Glutamatergic neuron (in vitro differentiated cells): ENCODE measurements around the gene ADIPOR2. TPM values are rescaled to one million over a fixed set of nuclear protein-coding genes. Genes with fewer than 3 reads are reported as not detected.
A peak's percentile ranks its signal among the peaks of the same experiment; 100 is the strongest.

ENCODE experiments used
- DNase-seq: peaks from one replicate; pipeline ENCODE4 v3.0.0; 2022
- H3K27ac Mint-ChIP-seq: one replicate; pipeline ENCODE4 v1.8.0; 2020; ENCODE audit warnings: mild to moderate bottlenecking, mixed read lengths, inconsistent platforms; ENCODE audit not compliant: unreplicated experiment
- H3K27me3 Mint-ChIP-seq: one replicate; pipeline ENCODE4 v1.8.0; 2020; ENCODE audit warnings: mild to moderate bottlenecking, moderate library complexity, mixed read lengths, inconsistent platforms; ENCODE audit not compliant: unreplicated experiment
- H3K36me3 Mint-ChIP-seq: one replicate; pipeline ENCODE4 v1.8.0; 2020; ENCODE audit warnings: mild to moderate bottlenecking, mixed read lengths, inconsistent platforms; ENCODE audit not compliant: unreplicated experiment
- H3K4me1 Mint-ChIP-seq: one replicate; pipeline ENCODE4 v1.8.0; 2020; ENCODE audit warnings: mild to moderate bottlenecking, low read depth, mixed read lengths, inconsistent platforms; ENCODE audit not compliant: unreplicated experiment
- H3K4me3 Mint-ChIP-seq: one replicate; pipeline ENCODE4 v1.8.0; 2020; ENCODE audit warnings: mild to moderate bottlenecking, mixed read lengths, inconsistent platforms; ENCODE audit not compliant: unreplicated experiment
- H3K9me3 Mint-ChIP-seq: one replicate; pipeline ENCODE4 v1.8.0; 2020; ENCODE audit warnings: mild to moderate bottlenecking, moderate library complexity, mixed read lengths, inconsistent platforms; ENCODE audit not compliant: unreplicated experiment
- total RNA-seq: library from RNA; stranded (reverse); fragmentation: NEBNext Ultra II Directional; extraction: Animal tissue kit (Norgen Biotek cat#: 25700); gene quantifications from one replicate; pipeline ENCODE4 v1.2.1, GENCODE V29; 2021; ENCODE audit not compliant: unreplicated experiment
- TF ChIP-seq, protein P1 (sequence below): fragments of 200-600 bp; sonication (generic); IDR thresholded peaks from one replicate; pipeline ENCODE4 v1.5.0; 2021; ENCODE audit not compliant: partially characterized antibody, unreplicated experiment

The ADIPOR2 gene
- total RNA-seq, 1 donor from 2014 or later, result 43.3 TPM

DNA sequence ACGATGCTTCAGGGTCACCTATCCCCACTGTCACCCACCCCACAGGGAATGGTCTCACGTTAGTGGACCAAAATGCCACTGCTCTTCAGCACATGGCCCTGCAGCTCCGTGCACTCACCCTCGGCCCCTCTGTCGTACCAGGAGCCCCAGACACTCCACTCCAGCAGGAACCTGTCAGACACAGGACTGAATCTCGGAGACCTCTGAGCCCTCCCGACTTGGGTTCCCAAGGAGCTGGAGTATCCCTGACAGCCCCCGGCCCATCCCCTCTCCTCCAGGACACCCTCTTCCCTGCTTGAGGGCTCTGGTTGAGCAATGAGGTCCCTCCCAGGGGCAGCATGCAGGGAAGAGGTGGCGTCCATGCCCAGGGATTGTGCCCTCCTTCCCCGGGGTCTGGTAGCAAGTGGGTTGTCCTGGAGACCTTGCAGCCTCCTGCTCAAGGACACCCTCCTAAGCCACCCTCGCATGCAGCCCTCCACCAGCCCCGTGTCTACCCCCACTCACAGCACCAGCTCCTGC lies 109.1 kb downstream of the ADIPOR2 start:
- Mint-ChIP-seq H3K27ac (no peak overlapping the region), H3K27me3 (peaks cover 6% of the 10 kb centered on the region), H3K4me1 (peaks cover 16% of the 10 kb centered on the region), H3K36me3 (no peaks in the 10 kb centered on the region), H3K4me3 (no peak overlapping the region), H3K9me3 (peaks cover 9% of the 10 kb centered on the region)
- DNase-seq, result no peak
- TF ChIP-seq, protein P1, sequence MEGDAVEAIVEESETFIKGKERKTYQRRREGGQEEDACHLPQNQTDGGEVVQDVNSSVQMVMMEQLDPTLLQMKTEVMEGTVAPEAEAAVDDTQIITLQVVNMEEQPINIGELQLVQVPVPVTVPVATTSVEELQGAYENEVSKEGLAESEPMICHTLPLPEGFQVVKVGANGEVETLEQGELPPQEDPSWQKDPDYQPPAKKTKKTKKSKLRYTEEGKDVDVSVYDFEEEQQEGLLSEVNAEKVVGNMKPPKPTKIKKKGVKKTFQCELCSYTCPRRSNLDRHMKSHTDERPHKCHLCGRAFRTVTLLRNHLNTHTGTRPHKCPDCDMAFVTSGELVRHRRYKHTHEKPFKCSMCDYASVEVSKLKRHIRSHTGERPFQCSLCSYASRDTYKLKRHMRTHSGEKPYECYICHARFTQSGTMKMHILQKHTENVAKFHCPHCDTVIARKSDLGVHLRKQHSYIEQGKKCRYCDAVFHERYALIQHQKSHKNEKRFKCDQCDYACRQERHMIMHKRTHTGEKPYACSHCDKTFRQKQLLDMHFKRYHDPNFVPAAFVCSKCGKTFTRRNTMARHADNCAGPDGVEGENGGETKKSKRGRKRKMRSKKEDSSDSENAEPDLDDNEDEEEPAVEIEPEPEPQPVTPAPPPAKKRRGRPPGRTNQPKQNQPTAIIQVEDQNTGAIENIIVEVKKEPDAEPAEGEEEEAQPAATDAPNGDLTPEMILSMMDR, result no peak

DNA sequence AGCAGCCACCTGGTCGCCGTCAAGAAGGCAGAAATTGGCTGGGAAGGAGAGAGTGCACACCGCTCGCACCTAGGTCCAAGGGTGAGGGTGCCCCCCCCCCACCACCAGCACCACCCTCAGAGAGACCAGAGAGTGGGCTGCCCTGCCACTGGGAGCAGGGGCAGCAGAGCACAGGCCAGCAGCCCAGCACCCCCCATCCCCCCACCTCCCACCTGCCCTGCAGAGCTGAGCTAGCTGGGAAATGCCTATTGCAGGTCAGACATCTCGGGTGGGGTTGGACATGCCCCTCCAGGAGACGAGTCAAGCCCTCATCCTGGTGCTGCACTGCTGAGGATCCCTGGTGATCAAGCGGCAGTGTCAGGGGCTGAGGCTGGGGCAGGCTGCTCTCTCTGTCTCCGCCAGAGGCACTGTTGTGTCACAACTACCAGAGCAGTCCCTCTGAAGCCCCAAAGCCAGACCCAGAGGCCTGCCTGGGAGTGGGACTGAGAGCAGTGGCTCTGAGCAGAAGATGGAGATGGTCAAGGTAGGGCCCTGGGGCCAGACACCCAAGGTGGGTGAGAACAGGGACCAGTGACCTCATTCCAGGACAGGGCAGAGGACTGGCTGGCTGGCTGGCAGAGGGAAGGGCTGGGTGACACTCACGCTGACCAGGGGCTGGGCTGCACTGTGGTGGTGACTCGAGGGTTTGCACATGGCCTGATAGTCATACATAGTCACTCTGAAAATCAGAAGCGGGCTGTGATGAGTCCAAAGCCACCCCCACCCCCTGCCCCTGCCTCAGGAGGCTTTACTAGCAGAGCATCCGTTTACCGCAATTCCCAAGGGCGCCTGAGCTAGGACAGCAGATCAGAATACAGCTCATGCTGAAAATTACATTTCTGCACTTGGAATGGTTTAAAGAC lies 109.8 kb downstream of the ADIPOR2 start:
- Mint-ChIP-seq H3K36me3 (no peaks in the 10 kb centered on the region), H3K4me3 (no peak overlapping the region), H3K27ac (peak overlapping the region; percentile 20), H3K27me3 (peaks cover 6% of the 10 kb centered on the region), H3K4me1 (peaks cover 14% of the 10 kb centered on the region), H3K9me3 (peaks cover 7% of the 10 kb centered on the region)
- TF ChIP-seq, protein P1, result peak; percentile 60
- peak; percentile 85 for DNase-seq

DNA sequence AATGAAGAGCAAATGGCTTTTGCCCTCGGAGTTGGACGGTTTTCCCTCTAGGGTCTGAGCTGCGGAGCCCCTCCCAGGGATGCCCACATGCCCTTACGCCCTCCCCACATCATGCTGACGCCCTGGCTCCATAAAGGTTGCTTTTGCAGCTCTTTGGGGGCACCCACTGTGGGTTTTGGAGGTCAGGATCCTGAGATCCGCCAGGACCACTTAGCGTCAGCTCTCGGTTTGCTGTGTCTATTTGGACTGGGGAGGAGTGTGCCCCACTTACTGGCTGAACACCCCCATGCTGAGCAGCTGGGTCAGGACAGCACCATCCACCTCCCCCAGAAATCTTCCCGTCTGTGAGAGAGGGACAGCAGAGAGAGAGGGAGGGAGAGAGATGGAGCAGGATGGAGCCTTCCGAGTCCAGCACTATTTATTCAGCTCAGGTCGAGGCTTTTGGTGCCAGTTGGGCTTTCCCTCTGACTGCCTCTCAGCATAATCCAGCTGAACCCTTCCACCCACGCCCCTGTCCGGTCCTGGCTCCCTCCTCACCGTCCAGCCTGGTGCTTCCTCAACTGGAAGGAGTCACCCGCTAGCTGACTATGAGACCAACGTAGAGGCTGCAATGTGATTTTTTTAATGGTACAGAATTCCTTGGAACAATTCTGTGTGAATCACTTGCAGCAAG lies 110.6 kb downstream of the ADIPOR2 start:
- no peak for DNase-seq

DNA sequence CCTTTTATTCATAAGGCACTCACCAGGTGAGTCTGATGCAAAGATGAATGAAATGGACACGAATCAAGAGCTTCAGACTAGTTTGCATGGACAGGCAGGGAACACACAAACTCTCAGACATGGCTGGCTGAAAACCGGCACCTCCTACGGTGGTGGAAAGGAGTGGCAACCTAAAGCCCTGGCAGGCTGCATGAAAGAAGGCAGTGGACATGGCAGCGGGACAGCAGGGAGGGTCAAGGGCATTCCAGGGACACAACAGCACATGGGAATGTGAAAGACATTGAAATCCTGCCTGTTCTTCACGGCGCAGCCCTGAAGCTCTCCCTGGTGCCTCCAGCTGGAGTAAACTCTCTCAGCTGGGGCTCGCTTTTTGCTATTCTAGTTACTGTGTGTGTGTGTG lies 112.9 kb downstream of the ADIPOR2 start:
- H3K9me3 Mint-ChIP-seq, result peaks cover 6% of the 10 kb centered on the region
- H3K4me1 Mint-ChIP-seq, result peaks cover 14% of the 10 kb centered on the region
- peaks cover 4% of the 10 kb centered on the region for H3K27me3 Mint-ChIP-seq
- TF ChIP-seq, protein P1, result no peak
- H3K27ac Mint-ChIP-seq, result no peak overlapping the region
- no peak overlapping the region for H3K4me3 Mint-ChIP-seq
- no peaks in the 10 kb centered on the region for H3K36me3 Mint-ChIP-seq
- DNase-seq, result no peak

More for the DNA sequence above, 110.6 kb downstream of the ADIPOR2 start:
- Mint-ChIP-seq H3K27ac (no peak overlapping the region), H3K4me3 (no peak overlapping the region), H3K27me3 (peaks cover 5% of the 10 kb centered on the region), H3K36me3 (no peaks in the 10 kb centered on the region), H3K4me1 (peaks cover 12% of the 10 kb centered on the region), H3K9me3 (peaks cover 6% of the 10 kb centered on the region)
- TF ChIP-seq, protein P1, result no peak
